Parathyroid adenoma (tissue), 2 donors: ENCODE measurements around the gene PDK1.

Experiments
- H2AFZ ChIP-seq: fragments of 300-600 bp; sonication (generic); one replicate; pipeline ENCODE4 v1.7.0; 2017; ENCODE audit warnings: antibody characterized with exemption, mild to moderate bottlenecking
- H3K27ac ChIP-seq: fragments of 300-600 bp; sonication (generic); one replicate; pipeline ENCODE4 v1.7.0; 2017
- H3K27me3 ChIP-seq: fragments of 300-600 bp; sonication (generic); one replicate; pipeline ENCODE4 v1.7.0; 2017; ENCODE audit warnings: low read length; ENCODE audit not compliant: control insufficient read depth, insufficient read depth
- H3K36me3 ChIP-seq: fragments of 300-600 bp; sonication (generic); one replicate; pipeline ENCODE4 v1.7.0; 2017; ENCODE audit warnings: low read length; ENCODE audit not compliant: control insufficient read depth, insufficient read depth
- H3K4me1 ChIP-seq: fragments of 300-600 bp; sonication (generic); one replicate; pipeline ENCODE4 v1.7.0; 2017; ENCODE audit warnings: control low read depth
- H3K4me2 ChIP-seq: fragments of 300-600 bp; sonication (generic); one replicate; pipeline ENCODE4 v1.7.0; 2017; ENCODE audit warnings: low read length
- H3K4me3 ChIP-seq: fragments of 300-600 bp; sonication (generic); one replicate; pipeline ENCODE4 v1.7.0; 2017; ENCODE audit warnings: low read depth, low read length
- H3K79me2 ChIP-seq: fragments of 300-600 bp; sonication (generic); one replicate; pipeline ENCODE4 v1.7.0; 2017; ENCODE audit warnings: control low read depth
- H3K9ac ChIP-seq: fragments of 300-600 bp; sonication (generic); one replicate; pipeline ENCODE4 v1.7.0; 2017; ENCODE audit warnings: mild to moderate bottlenecking
- H3K9me3 ChIP-seq: fragments of 300-600 bp; sonication (generic); one replicate; pipeline ENCODE4 v1.7.0; 2017; ENCODE audit warnings: low read length; ENCODE audit not compliant: control insufficient read depth
- TF ChIP-seq, protein P1 (sequence below): fragments of 300-600 bp; sonication (generic); IDR thresholded peaks from one replicate; pipeline ENCODE4 v1.7.0; 2017; ENCODE audit warnings: antibody characterized with exemption, mild to moderate bottlenecking
- donor health status: primary hyperparathyroidism.

The PDK1 gene

DNA sequence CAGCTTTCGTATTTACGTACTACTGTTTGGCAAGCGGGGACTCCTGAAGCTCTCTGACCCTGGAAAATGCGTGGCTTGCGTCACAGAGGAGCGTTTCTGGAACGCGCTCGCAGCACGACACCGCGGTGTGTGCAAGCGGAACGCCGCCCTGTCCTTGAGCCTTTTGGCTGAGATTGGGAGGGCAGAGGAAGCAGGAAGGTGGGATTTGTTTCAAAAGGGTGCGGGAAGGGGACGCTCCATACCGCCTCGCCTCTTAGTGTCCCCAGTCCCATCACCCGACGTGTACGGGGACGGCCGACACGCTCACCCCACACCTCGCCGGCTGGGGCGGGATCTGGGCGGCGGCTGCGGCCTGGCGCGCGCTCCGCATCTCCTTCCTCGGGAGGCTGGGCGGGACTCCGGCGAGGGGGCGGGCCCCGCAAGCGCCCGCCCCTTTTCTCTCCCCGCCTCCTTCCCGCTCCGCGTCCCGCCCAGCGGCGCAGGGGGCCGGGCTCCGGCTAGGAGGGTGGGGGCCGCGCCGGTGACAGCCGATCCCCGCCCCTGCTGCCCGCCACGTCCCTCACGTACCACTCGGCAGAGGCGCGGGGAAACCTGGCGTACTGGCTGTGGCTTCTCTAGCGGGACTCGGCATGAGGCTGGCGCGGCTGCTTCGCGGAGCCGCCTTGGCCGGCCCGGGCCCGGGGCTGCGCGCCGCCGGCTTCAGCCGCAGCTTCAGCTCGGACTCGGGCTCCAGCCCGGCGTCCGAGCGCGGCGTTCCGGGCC is at the start of gene PDK1:
Gene PDK1, plus strand, starts transcription at position 569 of the 762 bp plus-strand sequence. Its CDS starts 61 bp downstream, at position 630.
- H3K4me1 ChIP-seq, result peaks cover 3% of the 10 kb centered on the region
- peak within 1 kb of the TSS; percentile 76 for H2AFZ ChIP-seq
- TF ChIP-seq, protein P1, sequence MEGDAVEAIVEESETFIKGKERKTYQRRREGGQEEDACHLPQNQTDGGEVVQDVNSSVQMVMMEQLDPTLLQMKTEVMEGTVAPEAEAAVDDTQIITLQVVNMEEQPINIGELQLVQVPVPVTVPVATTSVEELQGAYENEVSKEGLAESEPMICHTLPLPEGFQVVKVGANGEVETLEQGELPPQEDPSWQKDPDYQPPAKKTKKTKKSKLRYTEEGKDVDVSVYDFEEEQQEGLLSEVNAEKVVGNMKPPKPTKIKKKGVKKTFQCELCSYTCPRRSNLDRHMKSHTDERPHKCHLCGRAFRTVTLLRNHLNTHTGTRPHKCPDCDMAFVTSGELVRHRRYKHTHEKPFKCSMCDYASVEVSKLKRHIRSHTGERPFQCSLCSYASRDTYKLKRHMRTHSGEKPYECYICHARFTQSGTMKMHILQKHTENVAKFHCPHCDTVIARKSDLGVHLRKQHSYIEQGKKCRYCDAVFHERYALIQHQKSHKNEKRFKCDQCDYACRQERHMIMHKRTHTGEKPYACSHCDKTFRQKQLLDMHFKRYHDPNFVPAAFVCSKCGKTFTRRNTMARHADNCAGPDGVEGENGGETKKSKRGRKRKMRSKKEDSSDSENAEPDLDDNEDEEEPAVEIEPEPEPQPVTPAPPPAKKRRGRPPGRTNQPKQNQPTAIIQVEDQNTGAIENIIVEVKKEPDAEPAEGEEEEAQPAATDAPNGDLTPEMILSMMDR, result no peak

DNA sequence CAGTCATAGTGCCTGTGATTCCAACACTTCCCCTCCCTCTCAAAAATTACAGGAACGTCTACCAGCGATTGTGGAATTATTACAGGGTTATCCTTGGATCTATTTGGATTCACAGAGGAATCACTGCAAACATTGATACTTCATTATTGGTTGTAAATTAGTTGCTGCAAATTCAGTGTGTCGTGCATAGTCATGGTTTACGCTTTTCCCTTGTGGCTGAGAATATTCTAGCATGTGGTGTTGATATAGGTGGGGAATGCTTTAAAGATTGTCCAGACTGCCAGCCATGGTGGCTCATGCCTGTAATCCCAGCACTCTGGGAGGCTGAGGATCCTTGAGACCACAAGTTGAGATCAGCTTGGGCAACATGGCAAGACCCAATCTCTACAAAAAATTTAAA is 48.7 kb upstream of the PDK1 start:
- TF ChIP-seq, protein P1, result no peak
- Histone ChIP-seq H3K9me3 (no peaks in the 10 kb centered on the region), H3K27ac (no peak overlapping the region), H3K79me2 (no peaks in the 10 kb centered on the region), H2AFZ (no peak overlapping the region), H3K36me3 (no peaks in the 10 kb centered on the region), H3K4me2 (no peak overlapping the region), H3K4me3 (no peak overlapping the region), H3K4me1 (no peaks in the 10 kb centered on the region), H3K27me3 (no peaks in the 10 kb centered on the region), H3K9ac (no peak overlapping the region)

More for the DNA sequence above, at the start of gene PDK1:
- Histone ChIP-seq H3K79me2 (no peaks in the 10 kb centered on the region), H3K4me3 (peak within 1 kb of the TSS; percentile 61), H3K27ac (peak within 1 kb of the TSS; percentile 56), H3K9ac (peak within 1 kb of the TSS; percentile 4), H3K36me3 (no peaks in the 10 kb centered on the region), H3K27me3 (no peaks in the 10 kb centered on the region), H3K9me3 (no peaks in the 10 kb centered on the region), H3K4me2 (peak within 1 kb of the TSS; percentile 88)

DNA sequence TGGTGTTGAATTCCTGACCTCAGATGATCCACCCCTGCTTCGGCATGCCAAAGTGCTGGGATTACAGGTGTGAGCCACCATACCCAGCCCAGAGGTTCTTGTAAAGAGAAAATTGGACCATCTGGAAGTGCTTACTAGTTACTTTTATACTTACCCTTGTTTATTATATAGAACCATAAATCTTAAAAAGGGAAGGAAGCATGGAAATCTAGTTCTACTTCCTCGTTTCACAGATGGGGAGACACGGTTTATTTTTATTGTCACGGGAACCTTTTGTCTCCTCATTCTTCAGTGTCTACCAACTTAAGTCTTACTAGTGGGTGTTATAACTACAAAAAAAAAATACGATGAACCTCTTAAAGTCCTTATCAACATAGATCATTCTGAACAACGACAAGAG is 45.8 kb upstream of the PDK1 start:
- no peak overlapping the region for H2AFZ ChIP-seq
- H3K36me3 ChIP-seq, result no peaks in the 10 kb centered on the region
- no peak overlapping the region for H3K4me3 ChIP-seq
- no peaks in the 10 kb centered on the region for H3K4me1 ChIP-seq
- no peak overlapping the region for H3K27ac ChIP-seq
- H3K27me3 ChIP-seq, result no peaks in the 10 kb centered on the region
- TF ChIP-seq, protein P1, result no peak
- H3K4me2 ChIP-seq, result no peak overlapping the region
- H3K9me3 ChIP-seq, result no peaks in the 10 kb centered on the region
- H3K79me2 ChIP-seq, result no peaks in the 10 kb centered on the region
- no peak overlapping the region for H3K9ac ChIP-seq

DNA sequence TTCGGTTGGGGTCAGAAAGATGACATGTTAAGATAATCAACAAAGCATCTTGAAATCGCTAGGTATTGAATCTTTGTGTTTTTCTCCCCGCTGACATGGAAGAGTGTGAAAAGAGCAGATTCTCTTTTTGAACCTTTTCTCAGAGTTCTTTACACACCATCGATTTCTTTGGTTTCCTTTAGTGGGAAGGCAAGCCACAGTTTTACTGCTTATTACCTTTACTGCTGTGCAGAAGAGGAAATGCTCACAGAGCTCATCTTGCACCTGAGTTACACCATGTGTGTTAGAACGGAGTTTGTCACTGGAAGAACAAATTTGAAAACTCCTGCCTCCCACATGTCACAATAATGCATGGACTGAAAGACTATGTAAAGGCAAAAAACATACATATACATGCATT is 45.3 kb upstream of the PDK1 start:
- H3K36me3 ChIP-seq, result no peaks in the 10 kb centered on the region
- no peak overlapping the region for H3K4me3 ChIP-seq
- no peak overlapping the region for H2AFZ ChIP-seq

More for the DNA sequence above, 45.3 kb upstream of the PDK1 start:
- H3K9ac ChIP-seq, result no peak overlapping the region
- H3K9me3 ChIP-seq, result no peaks in the 10 kb centered on the region
- H3K79me2 ChIP-seq, result no peaks in the 10 kb centered on the region
- no peaks in the 10 kb centered on the region for H3K4me1 ChIP-seq
- no peak overlapping the region for H3K4me2 ChIP-seq
- H3K27me3 ChIP-seq, result no peaks in the 10 kb centered on the region
- TF ChIP-seq, protein P1, result no peak
- H3K27ac ChIP-seq, result no peak overlapping the region
